Neuron (in vitro differentiated cells): ENCODE measurements around the gene DROSHA.

Source experiments
- H2AFZ ChIP-seq: one replicate; pipeline ENCODE4 v1.6.1; 2013; ENCODE audit warnings: low read depth, mild to moderate bottlenecking, inconsistent platforms, low read length, moderate library complexity
- H3K27me3 ChIP-seq: one replicate; pipeline ENCODE4 v1.6.1; 2013; ENCODE audit warnings: low read length; ENCODE audit not compliant: insufficient read depth
- H3K36me3 ChIP-seq: one replicate; pipeline ENCODE4 v1.6.1; 2013; ENCODE audit warnings: low read length; ENCODE audit not compliant: insufficient read depth
- H3K4me1 ChIP-seq: one replicate; pipeline ENCODE4 v1.6.1; 2013; ENCODE audit warnings: low read length; ENCODE audit not compliant: insufficient read depth
- H3K4me3 ChIP-seq: 2 replicates; pipeline ENCODE4 v1.5.1; 2013; ENCODE audit warnings: mild to moderate bottlenecking, low read length, moderate library complexity
- H3K9me3 ChIP-seq: one replicate; pipeline ENCODE4 v1.6.1; 2013; ENCODE audit warnings: low read length

DROSHA gene

DNA sequence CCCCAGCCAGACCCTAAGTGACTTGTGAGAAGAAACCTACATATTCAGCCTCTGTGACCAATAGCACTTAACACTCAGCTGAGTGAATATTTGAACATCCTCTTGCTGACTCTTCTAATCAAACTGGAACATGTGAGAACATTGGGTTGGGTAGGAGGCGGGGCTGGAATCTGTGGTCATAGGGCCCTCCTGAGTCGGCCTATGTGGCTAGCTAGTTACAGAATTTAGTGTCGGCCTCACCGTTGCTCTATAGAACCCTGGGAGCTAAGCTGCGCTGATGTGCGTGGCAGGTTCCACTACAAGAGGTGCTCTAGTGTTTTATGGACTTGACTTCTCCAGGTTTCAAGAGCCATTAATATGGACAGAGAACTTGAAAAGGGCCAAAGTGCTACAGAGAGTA, 138.8 kb downstream of the DROSHA start:
- no peaks in the 10 kb centered on the region for H3K36me3 ChIP-seq
- H3K9me3 ChIP-seq = no peaks in the 10 kb centered on the region

DNA sequence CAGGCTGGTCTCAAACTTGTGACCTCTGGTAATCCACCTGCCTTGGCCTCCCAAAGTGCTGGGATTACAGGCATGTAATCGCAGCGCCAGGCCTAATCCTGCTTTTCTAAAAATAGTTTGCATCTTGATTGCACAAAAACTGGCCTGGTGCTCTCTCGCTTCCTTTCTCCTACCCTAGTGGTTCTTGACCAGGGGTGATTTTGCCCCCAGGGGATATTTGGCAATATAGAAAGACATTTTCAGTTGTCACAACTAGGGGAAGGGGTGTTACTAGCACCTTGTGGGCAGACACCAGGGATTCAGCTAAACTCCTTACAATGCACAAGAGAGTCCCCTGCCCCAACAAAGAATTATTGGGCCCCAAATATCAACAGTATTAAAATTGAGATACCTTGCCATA, 139.8 kb downstream of the DROSHA start:
- Histone ChIP-seq H3K27me3 (no peaks in the 10 kb centered on the region), H3K4me3 (no peak overlapping the region), H3K36me3 (no peaks in the 10 kb centered on the region)

More for the DNA sequence above, 138.8 kb downstream of the DROSHA start:
- no peak overlapping the region for H3K4me3 ChIP-seq
- H3K4me1 ChIP-seq = no peaks in the 10 kb centered on the region
- no peaks in the 10 kb centered on the region for H3K27me3 ChIP-seq
- H2AFZ ChIP-seq = no peak overlapping the region

DNA sequence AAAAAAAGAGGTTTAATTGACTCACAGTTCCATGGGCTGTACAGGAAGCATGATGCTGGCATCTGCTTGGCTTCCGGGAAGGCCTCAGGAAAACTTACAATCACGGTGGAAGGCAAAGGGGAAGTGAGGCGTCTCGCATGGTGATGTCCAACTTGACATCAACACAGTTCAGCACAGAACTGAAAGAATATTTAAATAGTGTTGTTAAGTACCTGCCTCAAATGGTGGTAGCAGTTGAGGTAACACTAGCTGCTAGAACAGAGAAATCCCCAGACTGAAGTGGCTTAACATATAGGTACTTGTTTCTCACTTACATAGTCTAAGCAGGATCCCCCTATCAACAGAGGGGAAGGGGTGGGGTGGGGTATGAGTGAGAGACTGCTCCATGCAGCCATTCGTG, 141.6 kb downstream of the DROSHA start:
- no peak overlapping the region for H3K4me3 ChIP-seq
- no peaks in the 10 kb centered on the region for H3K9me3 ChIP-seq
- H3K36me3 ChIP-seq = no peaks in the 10 kb centered on the region
- no peaks in the 10 kb centered on the region for H3K27me3 ChIP-seq
- no peak overlapping the region for H2AFZ ChIP-seq
- no peaks in the 10 kb centered on the region for H3K4me1 ChIP-seq

More for the DNA sequence above, 139.8 kb downstream of the DROSHA start:
- Histone ChIP-seq H3K4me1 (no peaks in the 10 kb centered on the region), H3K9me3 (no peaks in the 10 kb centered on the region), H2AFZ (no peak overlapping the region)

DNA sequence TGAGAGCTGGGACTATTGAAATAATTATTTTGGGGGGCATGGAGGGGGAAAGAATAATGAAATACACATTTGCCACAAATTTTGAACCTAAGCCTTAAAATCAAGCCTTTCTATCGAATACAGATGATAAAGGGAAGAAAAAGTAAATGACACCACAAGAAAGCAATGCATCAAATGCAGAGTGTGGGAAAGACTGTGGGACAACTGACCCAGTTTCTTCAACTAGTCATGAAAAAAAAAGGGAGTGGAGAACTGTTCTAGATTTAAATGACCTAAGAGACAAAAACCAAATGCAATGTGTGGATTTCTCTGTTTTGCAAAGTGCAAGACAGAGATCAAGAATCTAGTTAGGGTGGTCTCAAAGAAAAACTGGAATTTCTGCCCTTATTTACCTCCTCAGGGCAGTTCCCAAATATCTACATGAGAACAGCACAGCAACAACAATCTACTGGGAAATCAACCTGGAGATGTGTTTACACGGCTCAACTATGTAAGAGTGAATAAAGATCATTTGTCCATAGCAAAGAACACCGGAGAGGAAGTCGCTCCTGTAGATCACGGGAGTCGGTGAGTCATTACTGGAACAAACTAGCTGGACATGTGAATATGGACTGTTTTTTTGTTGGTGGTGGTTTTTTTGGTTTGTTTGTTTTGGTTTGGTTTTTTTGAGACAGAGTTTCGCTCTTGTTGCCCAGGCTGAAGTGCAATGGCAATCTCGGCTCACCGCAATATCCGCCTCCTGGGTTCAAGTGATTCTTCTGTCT, 145.9 kb downstream of the DROSHA start:
- H3K9me3 ChIP-seq = no peaks in the 10 kb centered on the region
- no peaks in the 10 kb centered on the region for H3K27me3 ChIP-seq
- no peak overlapping the region for H3K4me3 ChIP-seq
- H2AFZ ChIP-seq = no peak overlapping the region
- peaks cover 19% of the 10 kb centered on the region for H3K4me1 ChIP-seq
- H3K36me3 ChIP-seq = no peaks in the 10 kb centered on the region

GRCh38 chr5:31383734-31384133, 148.2 kb downstream of the DROSHA start:
- Histone ChIP-seq H3K9me3 (no peaks in the 10 kb centered on the region), H3K4me1 (peaks cover 19% of the 10 kb centered on the region), H3K36me3 (no peaks in the 10 kb centered on the region), H3K27me3 (no peaks in the 10 kb centered on the region), H3K4me3 (no peak overlapping the region), H2AFZ (no peak overlapping the region)

DNA sequence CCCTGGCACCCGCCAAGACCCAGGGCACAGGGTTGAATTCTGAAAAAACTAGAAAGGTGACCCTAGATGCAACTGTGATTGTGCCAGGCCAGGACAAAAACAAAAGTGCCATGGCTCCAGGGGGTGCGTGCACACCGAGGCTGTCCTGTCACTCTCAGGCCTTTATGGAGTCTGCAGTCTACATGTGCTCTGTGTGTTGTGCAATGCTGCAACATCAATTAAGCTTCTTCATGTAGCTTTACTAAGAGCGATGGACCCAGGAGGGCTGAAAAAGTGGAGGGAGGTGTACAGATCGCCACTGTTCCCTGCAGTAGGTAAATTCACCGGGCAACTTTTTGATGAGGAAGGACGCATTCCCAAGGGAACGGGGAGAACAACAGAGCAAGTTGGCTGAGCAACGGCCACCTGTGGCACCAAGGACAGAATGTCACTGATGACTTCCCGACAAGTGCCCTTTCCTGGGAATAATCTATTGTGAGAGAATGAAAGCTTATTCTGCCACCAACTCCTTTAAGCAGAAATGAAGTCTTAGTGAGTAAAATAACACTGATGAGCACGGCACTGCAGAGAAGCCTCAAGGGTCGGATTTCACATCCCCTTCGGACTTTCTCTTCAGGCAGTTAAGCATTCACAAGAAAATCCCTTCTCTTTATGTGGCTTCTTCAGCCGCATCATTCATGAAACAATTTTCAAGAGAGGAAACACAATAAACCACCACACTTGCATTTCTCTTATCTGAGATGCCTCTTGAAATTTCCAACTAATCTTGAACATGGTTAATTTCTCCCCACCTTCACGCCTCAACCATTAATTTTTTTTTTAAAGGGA, 149.6 kb downstream of the DROSHA start:
- peak overlapping the region; percentile 28 for H2AFZ ChIP-seq
- peak overlapping the region; percentile 19 for H3K4me3 ChIP-seq
- peaks cover 19% of the 10 kb centered on the region for H3K4me1 ChIP-seq
- H3K36me3 ChIP-seq = no peaks in the 10 kb centered on the region
- H3K9me3 ChIP-seq = no peaks in the 10 kb centered on the region
- H3K27me3 ChIP-seq = no peaks in the 10 kb centered on the region

GRCh38 chr5:31381299-31381698, 150.6 kb downstream of the DROSHA start:
- H3K27me3 ChIP-seq = no peaks in the 10 kb centered on the region
- no peaks in the 10 kb centered on the region for H3K9me3 ChIP-seq
- H3K4me3 ChIP-seq = no peak overlapping the region
- peaks cover 19% of the 10 kb centered on the region for H3K4me1 ChIP-seq
- no peak overlapping the region for H2AFZ ChIP-seq
- no peaks in the 10 kb centered on the region for H3K36me3 ChIP-seq

GRCh38 chr5:31380049-31380448, 151.8 kb downstream of the DROSHA start:
- H3K4me3 ChIP-seq = no peak overlapping the region
- H3K4me1 ChIP-seq = peaks cover 19% of the 10 kb centered on the region
- H3K27me3 ChIP-seq = no peaks in the 10 kb centered on the region
- no peak overlapping the region for H2AFZ ChIP-seq
- H3K36me3 ChIP-seq = no peaks in the 10 kb centered on the region
- no peaks in the 10 kb centered on the region for H3K9me3 ChIP-seq

- H3K27me3 ChIP-seq = no peaks in the 10 kb centered on the region
- H3K4me3 ChIP-seq = no peak overlapping the region
Measured at GRCh38 chr5:31378838-31379237, 153.1 kb downstream of the DROSHA start.

GRCh38 chr5:31378136-31378535, 153.8 kb downstream of the DROSHA start:
- Histone ChIP-seq H3K4me3 (no peak overlapping the region), H3K27me3 (no peaks in the 10 kb centered on the region), H2AFZ (no peak overlapping the region), H3K9me3 (no peaks in the 10 kb centered on the region), H3K4me1 (peaks cover 15% of the 10 kb centered on the region), H3K36me3 (no peaks in the 10 kb centered on the region)

More at GRCh38 chr5:31378838-31379237, 153.1 kb downstream of the DROSHA start:
- H3K36me3 ChIP-seq = no peaks in the 10 kb centered on the region
- no peak overlapping the region for H2AFZ ChIP-seq
- peaks cover 19% of the 10 kb centered on the region for H3K4me1 ChIP-seq
- no peaks in the 10 kb centered on the region for H3K9me3 ChIP-seq

DNA sequence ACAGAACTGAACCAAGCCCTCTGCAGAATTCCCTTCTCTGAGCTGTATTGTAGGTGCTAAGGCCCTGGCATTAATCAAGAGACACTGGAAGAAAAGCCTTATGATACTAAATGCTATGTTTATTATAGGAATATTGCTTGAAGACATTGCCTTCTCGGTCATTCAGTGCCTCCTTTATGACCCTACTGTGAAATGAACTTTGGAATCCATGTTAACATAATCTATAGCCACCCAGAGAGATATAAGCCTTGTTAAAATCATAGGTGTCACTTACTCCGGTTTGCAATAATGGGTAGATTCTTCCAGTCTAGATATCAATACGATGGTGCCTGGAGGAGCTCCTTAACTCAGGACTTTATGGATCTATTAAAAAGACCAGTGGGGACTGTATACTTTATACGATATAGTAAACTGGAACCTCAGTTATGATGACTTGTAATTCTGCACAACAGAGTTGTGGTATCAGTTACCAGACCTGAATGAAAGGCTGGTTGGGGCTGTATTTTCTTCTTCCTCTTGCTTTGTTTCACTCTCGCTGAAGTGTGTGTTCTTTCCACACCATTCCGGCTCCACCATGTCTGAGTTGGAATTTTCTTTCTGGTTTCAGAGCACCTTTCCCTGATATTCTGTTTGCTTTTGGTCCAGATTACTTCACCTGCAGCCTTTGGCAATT, 154.5 kb downstream of the DROSHA start:
- Histone ChIP-seq H2AFZ (no peak overlapping the region), H3K4me1 (peaks cover 8% of the 10 kb centered on the region), H3K9me3 (no peaks in the 10 kb centered on the region), H3K27me3 (no peaks in the 10 kb centered on the region), H3K36me3 (no peaks in the 10 kb centered on the region), H3K4me3 (no peak overlapping the region)

- no peaks in the 10 kb centered on the region for H3K36me3 ChIP-seq
- no peaks in the 10 kb centered on the region for H3K4me1 ChIP-seq
- H3K9me3 ChIP-seq = no peaks in the 10 kb centered on the region
- no peaks in the 10 kb centered on the region for H3K27me3 ChIP-seq
- H3K4me3 ChIP-seq = no peak overlapping the region
- no peak overlapping the region for H2AFZ ChIP-seq
Measured at GRCh38 chr5:31375999-31376720, 155.7 kb downstream of the DROSHA start.
